Endothelial cell of coronary artery (primary cell): ENCODE results near the gene TSN. TPM values are rescaled to one million over a fixed set of nuclear protein-coding genes. Genes with fewer than 3 reads are reported as not detected.

Source experiments
- total RNA-seq: library from RNA; depleted of rRNA; stranded (reverse); fragments of >200 nt; gene quantifications from 2 replicates; pipeline ENCODE4 v1.2.3, GENCODE V29; 2014

The TSN gene
- 48.8 and 58.2 TPM in 2 replicates for total RNA-seq

GRCh38 chr2:121755237-121756111, at the start of gene TSN:
Gene TSN (plus strand): TSS chr2:121755651. CDS start chr2:121755780, 129 bp downstream.

GRCh38 chr2:121736462-121737336, 18.8 kb upstream of the TSN start, which contains the start of gene NIFK:
Gene NIFK (minus strand): TSS chr2:121736875. CDS start chr2:121736850, 25 bp downstream.

Other genes with a start within 250 kb of the TSN start
- gene RNU4ATAC, start 224.8 kb upstream of the TSN start, total RNA-seq, result under 0.01 TPM in 2 replicates
- 33.2 and 39.5 TPM in 2 replicates for gene CLASP1, start 106.2 kb upstream of the TSN start, total RNA-seq
- 42.8 and 44.8 TPM in 2 replicates for gene NIFK, start 18.8 kb upstream of the TSN start, total RNA-seq